IPS-NIHi11 (cell line): ENCODE data around the gene TSR1.

Experiments
- DNase-seq: peaks from one replicate; pipeline ENCODE4 v3.0.0; 2012; ENCODE audit warnings: mixed read lengths, low spot score

Gene TSR1

GRCh38 chr17:2282297-2282873 lies 53.9 kb downstream of the TSR1 start:
- DNase-seq: peak; percentile 66

GRCh38 chr17:2279707-2280106 lies 56.5 kb downstream of the TSR1 start:
- DNase-seq: no peak

- no peak for DNase-seq
Observed at GRCh38 chr17:2277429-2278170, 58.7 kb downstream of the TSR1 start.

GRCh38 chr17:2275722-2276121 lies 60.5 kb downstream of the TSR1 start:
- DNase-seq: no peak

GRCh38 chr17:2274414-2274813 lies 61.8 kb downstream of the TSR1 start:
- DNase-seq: no peak
